H54 (cell line): ENCODE measurements around the gene DDX24.

Source experiments
- DNase-seq: peaks from one replicate; pipeline ENCODE4 v3.0.0; 2011; ENCODE audit warnings: low spot score, mixed read lengths; ENCODE audit not compliant: insufficient read length
- FAIRE-seq: peaks from 3 replicates; lab custom pipeline; 2011; peaks lifted over from hg19 to GRCh38; lab: Jason Lieb, UNC
- POLR2A ChIP-seq: IDR thresholded peaks from 2 replicates; pipeline ENCODE4 v1.6.1; 2011; ENCODE audit warnings: low read depth, mild to moderate bottlenecking, low read length

The DDX24 gene

DNA sequence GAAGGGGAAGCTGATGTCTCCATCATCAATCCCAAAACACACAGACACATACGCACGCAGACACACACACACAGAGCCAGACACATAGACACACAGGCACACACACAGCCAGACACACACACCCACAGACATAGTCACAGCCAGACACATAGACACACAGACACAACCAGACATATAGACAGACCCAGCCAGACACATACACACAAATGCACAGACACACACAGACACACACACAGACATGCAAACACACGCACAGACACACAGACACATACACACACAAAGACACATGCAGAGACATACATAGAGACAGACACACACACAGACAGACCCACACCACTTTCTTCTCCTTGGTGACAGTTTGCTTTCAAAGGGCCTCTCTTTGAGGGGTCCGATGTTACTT, 77.6 kb downstream of the DDX24 start:
- FAIRE-seq (no peak), DNase-seq (no peak)
- no peak for TF ChIP-seq POLR2A

DNA sequence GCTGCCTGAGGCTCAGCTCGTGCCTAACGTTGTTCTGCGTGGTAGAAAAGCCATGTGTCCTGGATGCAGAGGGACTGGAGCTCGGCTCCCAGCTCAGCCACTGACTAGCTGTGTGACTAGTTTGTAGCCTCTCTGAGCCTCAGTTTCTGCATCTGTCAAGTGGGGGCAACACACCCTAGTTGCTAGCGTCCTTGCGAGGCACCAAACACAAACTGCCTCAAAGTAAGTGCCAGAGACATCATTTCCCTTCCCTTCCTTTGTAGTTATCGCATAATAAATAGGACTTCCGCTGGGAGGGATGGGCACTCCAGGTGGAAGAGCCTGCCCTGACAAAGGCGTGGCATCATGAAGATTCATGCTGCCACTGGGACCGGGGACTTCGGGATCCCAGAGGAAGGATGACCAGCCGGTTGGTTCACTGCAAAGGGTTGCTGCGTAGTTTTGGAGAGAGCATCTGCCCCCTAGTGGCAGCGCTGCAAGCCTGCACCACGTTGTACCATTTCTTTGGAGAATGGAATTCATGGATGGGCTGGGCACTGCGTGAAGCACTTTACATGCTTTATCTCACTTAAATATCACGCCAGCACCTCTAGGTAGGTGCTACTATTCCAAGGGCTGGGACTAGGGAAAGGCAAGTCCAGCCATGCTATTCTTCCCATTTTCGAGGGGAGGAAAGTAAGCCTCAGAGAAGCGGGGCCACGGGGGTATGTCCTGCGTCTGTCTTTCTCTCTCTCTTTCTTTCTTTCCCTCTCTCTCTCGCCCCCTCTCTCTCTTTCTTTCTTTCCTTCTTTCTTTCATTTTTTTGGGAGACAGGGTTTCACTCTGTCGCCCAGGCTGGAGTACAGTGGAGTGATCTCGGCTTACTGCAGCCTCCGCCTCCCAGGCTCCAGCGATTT, 79.3 kb downstream of the DDX24 start:
- DNase-seq = peak; percentile 64
- peak; percentile 88 for FAIRE-seq

DNA sequence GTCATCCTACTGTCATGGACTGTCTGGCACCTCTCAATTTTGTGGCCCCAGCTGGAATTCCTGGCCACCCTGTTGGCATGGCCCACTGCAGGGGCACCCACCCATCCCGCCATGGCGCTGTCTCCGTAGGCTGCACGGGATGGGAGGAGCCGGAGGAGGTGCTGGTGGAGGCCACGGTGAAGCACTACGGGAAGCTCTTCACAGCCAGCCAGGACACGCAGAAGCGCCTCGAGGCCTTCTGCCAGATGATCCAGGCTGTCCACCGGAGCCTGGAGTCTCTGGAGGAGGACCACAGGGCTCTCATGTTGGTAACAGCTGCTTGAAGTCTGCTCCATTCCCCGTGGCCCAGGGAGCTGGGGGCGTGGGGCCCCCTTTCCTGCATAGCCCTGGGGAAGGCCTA, 80.0 kb downstream of the DDX24 start:
- no peak for FAIRE-seq
- DNase-seq = no peak
- TF ChIP-seq POLR2A = no peak

More for the DNA sequence above, 79.3 kb downstream of the DDX24 start:
- no peak for TF ChIP-seq POLR2A

DNA sequence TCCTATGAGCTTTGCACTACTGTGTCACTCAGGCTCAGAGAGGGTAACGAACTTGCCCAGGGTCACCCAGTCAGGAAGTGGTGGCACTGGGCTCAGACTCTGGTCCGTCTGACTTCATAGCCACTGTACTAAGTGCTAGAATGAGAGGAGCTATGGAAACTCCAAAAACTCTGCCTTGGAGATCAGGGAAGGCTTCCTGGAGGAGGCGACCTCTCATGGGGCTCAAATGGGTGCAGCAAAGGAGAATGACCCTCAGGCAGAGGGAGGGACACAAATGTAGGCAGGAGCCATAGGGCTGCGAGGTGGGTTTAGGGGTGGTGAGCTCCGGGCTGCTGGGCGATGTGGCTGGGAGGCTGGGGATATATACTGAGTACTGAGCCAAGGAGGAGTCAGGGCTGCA, 80.7 kb downstream of the DDX24 start:
- FAIRE-seq = no peak
- no peak for TF ChIP-seq POLR2A
- no peak for DNase-seq

DNA sequence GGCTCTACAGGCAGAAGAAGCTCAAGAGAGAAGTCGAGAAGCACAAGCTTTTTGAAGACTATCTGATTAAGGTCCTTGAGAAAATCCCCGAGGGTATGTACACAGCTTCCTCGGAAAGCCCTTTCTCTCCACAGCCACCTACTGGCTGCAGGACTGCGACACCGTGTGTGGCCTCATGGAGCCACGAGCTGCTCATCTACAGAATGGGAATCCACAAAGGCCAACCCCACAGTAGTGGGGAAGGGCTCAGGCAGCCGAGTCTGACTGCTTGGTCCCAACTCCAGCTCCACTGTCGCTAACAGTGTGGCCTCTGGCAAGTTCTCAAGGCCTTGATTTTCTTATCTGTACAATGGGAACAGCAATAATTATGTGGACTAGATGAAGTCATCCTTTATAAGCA, 81.4 kb downstream of the DDX24 start:
- no peak for TF ChIP-seq POLR2A
- DNase-seq (no peak), FAIRE-seq (no peak)

DNA sequence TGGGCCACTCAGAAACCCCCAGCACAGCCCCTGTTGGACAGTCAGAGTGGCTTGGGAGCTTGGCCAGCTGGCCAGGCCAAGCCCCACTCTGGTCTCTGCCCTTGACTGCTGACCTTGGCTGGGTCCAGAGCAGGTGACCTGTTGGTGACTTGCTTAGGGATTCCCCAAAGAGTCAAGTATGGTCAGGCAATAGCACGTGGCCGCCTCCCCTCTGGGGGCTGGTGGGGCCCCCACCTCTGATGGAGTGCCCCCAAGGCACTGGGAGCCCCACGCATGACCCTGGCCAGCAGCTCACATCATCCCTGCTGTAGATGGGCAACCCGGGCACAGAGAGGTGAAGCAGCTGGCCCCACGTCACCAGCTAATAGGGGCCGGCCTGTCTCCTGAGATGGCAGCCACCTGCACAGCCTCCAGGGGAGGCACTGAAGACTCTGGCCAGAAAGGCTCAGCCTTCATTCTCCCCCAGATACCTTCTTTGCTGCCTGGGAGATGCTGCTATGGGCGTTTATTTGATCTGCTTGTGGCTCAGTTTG, 82.1 kb downstream of the DDX24 start:
- DNase-seq (no peak), FAIRE-seq (no peak)
- TF ChIP-seq POLR2A = no peak
